HEK293 (cell line): ENCODE results near the gene WDHD1.

Experiments used
- BCL6B ChIP-seq: fragments of 450-650 bp; formaldehyde crosslinking; IDR thresholded peaks from 2 replicates; pipeline ENCODE4 v1.5.1; 2017; ENCODE audit warnings: missing biosample characterization, missing genetic modification characterization
- CTCF ChIP-seq: fragments of 450-650 bp; formaldehyde crosslinking; IDR thresholded peaks from 2 replicates; pipeline ENCODE4 v1.5.1; 2016; ENCODE audit warnings: missing biosample characterization, missing genetic modification characterization
- GFI1B ChIP-seq: fragments of 450-650 bp; formaldehyde crosslinking; IDR thresholded peaks from 2 replicates; pipeline ENCODE4 v1.5.1; 2016; ENCODE audit warnings: missing biosample characterization, missing genetic modification characterization
- KLF7 ChIP-seq: fragments of 450-650 bp; formaldehyde crosslinking; IDR thresholded peaks from 2 replicates; pipeline ENCODE4 v1.5.1; 2016; ENCODE audit warnings: missing biosample characterization, missing genetic modification characterization, borderline replicate concordance
- PRDM10 ChIP-seq: fragments of 450-650 bp; formaldehyde crosslinking; IDR thresholded peaks from 2 replicates; pipeline ENCODE4 v1.5.1; 2016; ENCODE audit warnings: missing biosample characterization, missing genetic modification characterization
- SALL2 ChIP-seq: fragments of 450-650 bp; formaldehyde crosslinking; IDR thresholded peaks from 2 replicates; pipeline ENCODE4 v1.5.0; 2017; ENCODE audit warnings: missing biosample characterization, mild to moderate bottlenecking, missing genetic modification characterization, borderline replicate concordance
- YY2 ChIP-seq: fragments of 450-650 bp; formaldehyde crosslinking; IDR thresholded peaks from 2 replicates; pipeline ENCODE4 v1.5.1; 2016; ENCODE audit warnings: missing biosample characterization, missing genetic modification characterization
- ZBTB10 ChIP-seq: fragments of 450-650 bp; formaldehyde crosslinking; IDR thresholded peaks from 2 replicates; pipeline ENCODE4 v1.5.1; 2016; ENCODE audit warnings: missing biosample characterization, missing genetic modification characterization
- ZBTB20 ChIP-seq: fragments of 450-650 bp; formaldehyde crosslinking; IDR thresholded peaks from 2 replicates; pipeline ENCODE4 v1.5.1; 2016; ENCODE audit warnings: missing biosample characterization, missing genetic modification characterization
- ZBTB21 ChIP-seq: fragments of 450-650 bp; formaldehyde crosslinking; IDR thresholded peaks from 2 replicates; pipeline ENCODE4 v1.5.1; 2017; ENCODE audit warnings: missing biosample characterization, missing genetic modification characterization
- ZBTB48 ChIP-seq: fragments of 450-650 bp; formaldehyde crosslinking; IDR thresholded peaks from 2 replicates; pipeline ENCODE4 v1.5.1; 2016; ENCODE audit warnings: missing biosample characterization, missing genetic modification characterization
- ZIC2 ChIP-seq: fragments of 450-650 bp; formaldehyde crosslinking; IDR thresholded peaks from 2 replicates; pipeline ENCODE4 v1.5.1; 2016; ENCODE audit warnings: missing biosample characterization, missing genetic modification characterization
- ZNF121 ChIP-seq: fragments of 450-650 bp; formaldehyde crosslinking; IDR thresholded peaks from 2 replicates; pipeline ENCODE4 v1.5.1; 2016; ENCODE audit warnings: missing biosample characterization, missing genetic modification characterization
- ZNF138 ChIP-seq: fragments of 450-650 bp; formaldehyde crosslinking; IDR thresholded peaks from 2 replicates; pipeline ENCODE4 v1.5.1; 2016; ENCODE audit warnings: missing biosample characterization, missing genetic modification characterization, borderline replicate concordance
- ZNF140 ChIP-seq: fragments of 450-650 bp; formaldehyde crosslinking; IDR thresholded peaks from 2 replicates; pipeline ENCODE4 v1.5.1; 2016; ENCODE audit warnings: missing biosample characterization, missing genetic modification characterization
- ZNF184 ChIP-seq: fragments of 450-650 bp; IDR thresholded peaks from 2 replicates; pipeline ENCODE4 v1.5.1; 2018; ENCODE audit warnings: missing biosample characterization, mild to moderate bottlenecking, missing genetic modification characterization
- ZNF19 ChIP-seq: fragments of 450-650 bp; formaldehyde crosslinking; IDR thresholded peaks from 2 replicates; pipeline ENCODE4; 2016; ENCODE audit warnings: missing biosample characterization, missing genetic modification characterization, low read depth
- ZNF223 ChIP-seq: fragments of 450-650 bp; formaldehyde crosslinking; IDR thresholded peaks from 2 replicates; pipeline ENCODE4 v1.5.1; 2016; ENCODE audit warnings: missing biosample characterization, missing genetic modification characterization
- ZNF239 ChIP-seq: fragments of 450-650 bp; formaldehyde crosslinking; IDR thresholded peaks from 2 replicates; pipeline ENCODE4 v1.5.1; 2016; ENCODE audit warnings: missing biosample characterization, missing genetic modification characterization
- ZNF248 ChIP-seq: fragments of 450-650 bp; formaldehyde crosslinking; IDR thresholded peaks from 2 replicates; pipeline ENCODE4 v1.5.1; 2017; ENCODE audit warnings: missing biosample characterization, missing genetic modification characterization
- ZNF274 ChIP-seq, 2 experiments: fragments of 200-500 bp in 1 of 2; fragments of 450-650 bp in 1 of 2; sonication (Bioruptor generic) in 1 of 2; formaldehyde crosslinking in 1 of 2; IDR thresholded peaks; 2 replicates each; pipeline versions ENCODE4 v1.5.1 to v1.6.1; 2014 to 2016; ENCODE audit warnings: borderline replicate concordance in 1 of 2, inconsistent platforms in 1 of 2, low read length in 1 of 2, missing biosample characterization in 1 of 2, missing genetic modification characterization in 1 of 2
- ZNF335 ChIP-seq: fragments of 450-650 bp; formaldehyde crosslinking; conservative IDR thresholded peaks from 2 replicates; pipeline ENCODE4 v1.5.1; 2016; ENCODE audit warnings: missing biosample characterization, missing genetic modification characterization
- ZNF362 ChIP-seq: fragments of 450-650 bp; formaldehyde crosslinking; IDR thresholded peaks from 2 replicates; pipeline ENCODE4 v1.5.1; 2016; ENCODE audit warnings: missing biosample characterization, missing genetic modification characterization
- ZNF623 ChIP-seq: fragments of 450-650 bp; formaldehyde crosslinking; IDR thresholded peaks from 2 replicates; pipeline ENCODE4 v1.5.1; 2016; ENCODE audit warnings: missing biosample characterization, missing genetic modification characterization
- ZNF624 ChIP-seq: fragments of 450-650 bp; formaldehyde crosslinking; IDR thresholded peaks from 2 replicates; pipeline ENCODE4 v1.5.1; 2017; ENCODE audit warnings: missing biosample characterization, missing genetic modification characterization
- ZNF626 ChIP-seq: fragments of 450-650 bp; sonication (Bioruptor Pico); formaldehyde crosslinking; IDR thresholded peaks from 2 replicates; pipeline ENCODE4 v1.5.1; 2018; ENCODE audit warnings: missing biosample characterization, missing genetic modification characterization, inconsistent platforms
- ZNF645 ChIP-seq: fragments of 450-650 bp; formaldehyde crosslinking; IDR thresholded peaks from 2 replicates; pipeline ENCODE4; 2016; ENCODE audit warnings: missing biosample characterization, missing genetic modification characterization

Gene WDHD1

GRCh38 chr14:55051423-55052268, 24.7 kb upstream of the WDHD1 start, which contains the start of gene MAPK1IP1L (continued):
- TF ChIP-seq ZNF645 (no peak), ZNF248 (tag by site-specific recombination) (no peak), ZNF121 (tag by site-specific recombination) (peak; percentile 41; the same call in 1 of the 2 replicates), ZNF138 (tag by site-specific recombination) (no peak), ZNF274 (IDR thresholded peaks at IDR 0.05; ENCODE audit: low read length) (no peak), ZNF274 (tag by site-specific recombination; IDR thresholded peaks at IDR 0.05; ENCODE audit: borderline replicate concordance) (no peak), ZNF623 (no peak), ZBTB21 (tag by site-specific recombination) (peak; percentile 95), ZBTB10 (tag by site-specific recombination) (peak; percentile 74; the same call in 1 of the 2 replicates), SALL2 (tag by site-specific recombination) (no peak), ZNF335 (tag by site-specific recombination) (peak; percentile 98), KLF7 (peak; percentile 52; the same call in 1 of the 2 replicates), CTCF (tag by site-specific recombination) (peak; percentile 97), ZNF239 (tag by site-specific recombination) (no peak; the same call in 1 of the 2 replicates), ZNF184 (tag by site-specific recombination) (peak; percentile 58; the same call in 1 of the 2 replicates), ZIC2 (tag by site-specific recombination) (peak; percentile 82), ZNF626 (no peak), ZBTB20 (tag by site-specific recombination) (peak; percentile 48; the same call in 1 of the 2 replicates), PRDM10 (tag by site-specific recombination) (peak; percentile 51), GFI1B (tag by site-specific recombination) (no peak), ZNF140 (no peak), BCL6B (tag by site-specific recombination) (no peak), YY2 (tag by site-specific recombination) (no peak), ZNF223 (no peak), ZNF19 (0 out of 2 replicates have a peak, but pooled peaks have one; percentile 22), ZBTB48 (peak; percentile 44; the same call in 1 of the 2 replicates), ZNF362 (0 out of 2 replicates have a peak, but pooled peaks have one; percentile 39), ZNF624 (tag by site-specific recombination) (no peak)
